HG03342 (cell line): ENCODE results near the gene TSPAN12.

Source experiments
- ATAC-seq: cut with Tn5 transposase; IDR thresholded peaks from one replicate; pipeline ENCODE4 v1.9.1; 2021; ENCODE audit warnings: mild to moderate bottlenecking, moderate library complexity; ENCODE audit not compliant: unreplicated experiment

The TSPAN12 gene

DNA sequence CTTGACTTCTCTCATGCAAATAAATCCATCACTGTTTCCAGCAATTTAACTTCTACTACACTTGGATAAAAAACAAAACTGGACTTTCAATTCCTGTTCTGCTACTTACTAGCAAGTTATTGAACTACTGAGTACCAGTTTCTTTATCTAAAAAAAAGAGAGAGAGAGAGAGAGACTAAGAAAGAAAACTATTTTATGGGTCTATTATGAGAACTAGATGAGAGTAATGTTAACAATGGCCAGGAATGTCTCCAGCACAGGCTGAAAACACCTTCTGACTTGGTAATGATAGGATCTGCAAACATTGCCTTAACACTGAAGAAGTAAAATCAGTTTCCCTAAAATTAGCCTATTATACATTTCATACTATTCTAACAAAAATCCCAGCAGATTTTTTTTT is 5.2 kb downstream of the TSPAN12 start:
- no peak for ATAC-seq

- no peak for ATAC-seq
Observed at GRCh38 chr7:120843109-120843508, 14.8 kb downstream of the TSPAN12 start.

DNA sequence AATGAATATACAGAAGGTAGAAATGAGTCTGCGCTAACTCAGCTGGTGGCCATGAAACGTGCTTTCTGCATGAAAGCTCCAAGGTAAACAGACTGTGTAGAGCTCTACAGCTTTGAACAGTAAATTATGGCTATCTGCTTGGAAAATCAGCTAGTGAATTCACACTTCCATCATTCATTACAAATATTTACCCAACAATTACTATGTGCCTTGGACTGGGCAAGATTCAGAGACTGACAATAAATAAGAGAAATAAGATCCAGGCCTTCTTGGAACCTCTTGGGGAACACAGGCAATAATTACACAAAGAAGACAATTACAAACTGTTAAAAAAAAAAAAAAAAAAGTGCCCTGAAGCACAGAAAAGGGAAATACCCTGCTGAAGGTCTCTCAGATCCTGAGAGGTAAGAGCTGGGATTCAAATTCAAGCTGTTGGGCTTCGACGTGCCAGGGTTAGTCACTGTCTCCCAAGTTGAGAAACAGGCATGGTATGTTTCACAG is 15.8 kb downstream of the TSPAN12 start:
- no peak for ATAC-seq

DNA sequence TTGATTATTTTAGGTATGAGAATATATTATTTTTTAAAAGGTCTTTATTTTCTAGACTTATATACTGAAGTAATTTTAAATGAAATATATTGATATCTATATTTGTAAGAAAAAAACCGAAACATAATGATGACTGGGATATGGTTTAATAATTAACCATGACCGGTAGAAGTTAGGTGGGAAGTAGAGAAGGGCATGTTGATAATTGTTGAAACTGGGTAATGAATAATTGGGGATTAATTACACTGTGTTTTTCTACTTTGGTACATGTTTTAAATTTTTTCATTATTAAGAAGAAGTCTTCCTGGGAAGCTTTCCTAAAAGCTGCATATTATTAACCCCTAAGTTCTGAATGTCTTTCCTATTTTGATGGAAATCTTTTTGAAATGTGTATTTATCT is 16.3 kb downstream of the TSPAN12 start:
- ATAC-seq: no peak

DNA sequence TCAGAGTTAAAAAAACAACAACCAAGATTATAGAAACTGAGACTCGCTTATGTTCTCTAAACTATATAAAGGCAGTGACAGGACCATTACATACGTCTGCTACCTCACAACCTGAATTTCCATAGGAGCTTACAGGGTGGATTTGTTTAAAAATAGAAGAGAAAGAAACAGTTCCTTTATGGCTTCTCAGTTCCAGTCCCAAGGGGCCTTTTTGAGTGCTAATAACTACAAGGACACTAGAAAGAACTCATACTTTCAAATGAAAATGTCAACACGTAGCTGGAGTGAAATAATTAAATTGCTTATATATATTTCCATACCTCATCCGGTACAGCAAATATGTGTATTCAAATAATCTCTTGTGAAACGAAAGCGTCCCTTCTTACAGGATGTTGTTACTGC is 19.7 kb downstream of the TSPAN12 start:
- ATAC-seq: peak; percentile 56

DNA sequence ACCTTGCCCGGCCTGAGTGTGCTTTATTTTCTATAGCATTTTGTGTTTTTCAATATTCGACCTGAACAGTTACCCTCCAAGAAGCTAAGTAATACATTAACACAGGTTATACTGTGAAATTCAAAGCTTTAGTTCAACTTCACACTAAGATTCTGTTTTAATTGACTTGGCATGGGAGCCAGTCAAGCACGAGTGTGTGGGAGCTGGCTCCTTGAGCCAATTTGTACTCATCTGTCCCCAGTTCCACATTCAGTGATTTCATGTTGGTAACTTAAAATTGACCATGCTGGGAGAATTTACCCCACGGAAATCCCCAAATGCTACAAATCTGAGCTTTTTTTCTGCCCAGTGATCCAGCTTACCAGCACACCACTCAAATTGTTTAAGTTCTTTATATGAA is 20.3 kb downstream of the TSPAN12 start:
- no peak for ATAC-seq

DNA sequence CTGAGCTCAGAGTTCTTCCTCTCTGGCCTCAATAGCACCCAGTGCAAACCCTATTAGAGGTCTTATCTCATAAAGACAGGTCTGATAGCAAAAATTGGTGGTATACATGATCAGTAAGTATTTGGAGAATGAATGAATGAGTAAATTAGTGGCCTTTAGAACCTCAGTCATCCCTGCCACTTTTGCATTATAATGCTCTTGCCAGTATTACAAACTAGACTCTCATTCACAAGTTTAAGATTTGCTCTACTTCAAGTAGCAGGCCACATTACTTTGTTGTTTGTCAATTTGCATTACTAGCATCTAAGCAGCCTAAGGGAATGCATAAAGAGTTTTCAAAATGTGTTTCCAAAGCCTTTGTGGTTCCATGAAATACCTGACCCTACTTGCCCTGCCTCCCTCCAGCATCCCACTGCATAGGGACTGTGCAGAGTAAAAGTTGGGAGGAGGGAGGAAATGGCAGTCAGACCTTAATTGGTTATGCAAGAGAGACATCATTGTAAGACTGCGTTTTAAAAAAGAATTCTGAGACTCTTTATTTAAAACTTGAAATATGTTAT is 21.3 kb downstream of the TSPAN12 start:
- ATAC-seq: no peak

- ATAC-seq: no peak
Observed at GRCh38 chr7:120834726-120835125, 23.2 kb downstream of the TSPAN12 start.

GRCh38 chr7:120833546-120833945 is 24.4 kb downstream of the TSPAN12 start:
- no peak for ATAC-seq

- ATAC-seq: no peak
Observed at GRCh38 chr7:120832803-120833202, 25.1 kb downstream of the TSPAN12 start.

- no peak for ATAC-seq
Observed at GRCh38 chr7:120831260-120831659, 26.7 kb downstream of the TSPAN12 start.

DNA sequence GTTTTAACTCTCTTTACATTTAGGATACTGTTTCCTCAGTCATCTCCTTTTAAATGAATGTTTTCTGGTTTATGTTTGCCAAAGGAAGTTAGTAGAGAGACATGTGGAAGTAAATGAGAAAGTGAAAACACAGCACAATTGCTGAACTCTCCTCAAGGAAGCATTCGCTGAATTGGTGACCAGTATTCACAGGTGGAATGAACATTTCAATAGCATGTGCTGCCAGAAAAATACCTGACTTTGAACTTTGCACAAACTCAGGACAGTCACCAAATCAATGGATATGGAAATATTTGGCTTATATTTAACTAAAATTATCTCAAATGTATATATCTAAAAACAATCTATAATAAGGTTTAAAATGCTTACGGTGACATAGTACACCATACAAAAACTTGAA is 28.5 kb downstream of the TSPAN12 start:
- ATAC-seq: no peak

DNA sequence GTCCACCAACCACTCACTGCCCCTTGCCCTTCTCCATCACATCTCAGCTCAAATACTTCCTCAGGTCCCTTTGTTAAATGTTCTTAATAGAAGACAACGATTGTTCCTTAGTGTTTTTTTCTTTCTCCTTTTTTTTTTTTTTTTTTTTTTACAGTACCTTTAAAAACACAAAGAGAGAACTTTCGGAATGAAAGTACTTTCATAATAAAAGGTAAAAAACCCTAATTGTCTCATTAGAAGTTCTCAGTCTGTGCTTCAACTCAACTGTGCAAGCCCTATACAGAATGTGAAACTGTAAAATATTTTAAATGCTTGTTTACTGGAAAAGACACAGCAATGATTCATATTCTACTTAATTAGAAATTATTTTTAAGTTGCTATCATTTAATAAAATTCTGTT is 29.4 kb downstream of the TSPAN12 start:
- ATAC-seq: no peak

DNA sequence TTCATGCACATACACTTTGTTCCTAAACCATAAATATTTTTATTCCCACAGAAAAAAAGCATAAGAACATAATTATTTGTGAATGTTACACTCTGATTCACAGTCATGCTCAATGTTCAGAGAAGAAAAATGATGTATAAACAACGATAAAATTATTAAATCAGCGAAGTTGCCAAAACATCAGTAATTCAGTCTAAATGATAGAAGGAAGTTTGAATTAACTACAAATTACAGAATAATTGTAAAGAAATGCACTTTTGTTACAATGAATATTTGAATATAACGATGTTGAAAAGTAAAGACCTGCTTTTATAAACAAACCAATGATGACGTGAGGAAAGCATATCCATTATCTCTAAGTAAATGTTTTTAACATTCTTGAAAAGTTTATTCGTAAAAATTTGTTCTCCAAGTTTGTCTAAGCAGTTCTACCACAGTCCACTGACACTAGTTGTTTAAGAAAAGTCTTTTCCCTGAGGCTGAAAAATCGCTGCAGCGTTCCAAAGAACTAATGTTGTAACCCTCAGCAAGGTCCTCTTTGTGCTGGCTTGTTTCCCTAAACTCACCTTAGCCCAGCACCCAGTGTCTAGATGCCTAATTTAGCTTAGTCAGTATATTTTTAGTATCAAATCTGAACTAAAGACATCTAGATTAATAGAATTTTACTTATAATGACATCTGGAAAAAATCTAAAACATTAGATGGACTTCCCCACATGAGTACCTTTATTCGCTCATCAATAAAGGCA is 30.4 kb downstream of the TSPAN12 start:
- no peak for ATAC-seq

DNA sequence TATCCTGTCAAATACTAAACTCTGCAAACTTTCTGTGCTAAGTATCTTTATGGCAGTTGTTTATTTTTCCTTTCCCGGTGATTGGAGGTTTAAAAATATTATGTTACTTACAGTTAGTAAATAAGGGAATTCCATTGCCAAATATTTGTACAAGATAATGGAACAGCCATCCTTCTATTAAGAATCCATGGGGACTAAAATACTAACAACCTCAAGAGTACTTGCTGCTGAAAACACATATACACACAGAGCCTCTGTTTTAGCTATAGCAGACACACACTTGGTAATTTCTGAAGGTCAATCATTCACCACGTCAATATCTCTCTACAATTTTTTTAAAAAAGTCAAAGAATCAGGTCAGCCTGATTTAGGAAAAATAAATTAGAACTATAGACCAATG is 32.4 kb downstream of the TSPAN12 start:
- no peak for ATAC-seq

- no peak for ATAC-seq
Observed at GRCh38 chr7:120825152-120825551, 32.8 kb downstream of the TSPAN12 start.

DNA sequence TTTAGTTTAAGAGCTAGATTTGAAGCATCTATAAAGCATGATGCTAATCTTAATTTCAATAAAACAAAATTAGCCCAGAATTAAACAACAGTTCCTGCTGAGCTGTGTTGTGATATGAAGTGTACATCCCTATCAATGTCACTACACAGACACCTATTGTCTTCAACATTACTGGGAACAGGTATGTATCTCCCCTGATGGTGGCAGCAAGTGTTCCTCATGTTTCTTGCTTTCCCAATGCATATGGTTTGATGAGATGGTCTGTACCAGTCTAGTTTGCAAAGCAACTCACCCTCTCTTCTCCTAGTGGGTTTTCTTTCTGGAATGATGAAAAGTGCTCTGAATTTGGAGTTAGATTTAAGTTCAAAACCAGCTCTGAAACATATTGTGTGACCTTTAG is 38.1 kb downstream of the TSPAN12 start:
- ATAC-seq: no peak

DNA sequence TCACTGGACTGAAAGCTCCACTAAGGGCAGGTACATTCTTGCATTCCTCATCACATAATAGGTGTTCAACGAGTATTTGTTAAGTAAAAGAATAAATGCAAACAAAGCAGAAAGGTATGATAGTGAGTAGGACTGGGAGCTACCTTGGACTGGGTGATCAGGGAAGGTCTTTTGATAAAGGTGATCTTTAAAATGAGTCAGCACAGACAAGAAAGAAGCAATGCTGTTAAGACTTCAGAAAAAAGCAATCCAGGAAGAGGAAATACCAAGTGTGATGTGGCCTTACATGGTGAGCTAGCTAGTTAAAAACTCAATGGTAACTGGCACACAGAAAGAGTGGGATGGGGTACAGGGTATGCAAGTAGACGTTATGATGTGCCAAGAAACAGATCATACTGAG is 40.1 kb downstream of the TSPAN12 start:
- ATAC-seq: no peak

DNA sequence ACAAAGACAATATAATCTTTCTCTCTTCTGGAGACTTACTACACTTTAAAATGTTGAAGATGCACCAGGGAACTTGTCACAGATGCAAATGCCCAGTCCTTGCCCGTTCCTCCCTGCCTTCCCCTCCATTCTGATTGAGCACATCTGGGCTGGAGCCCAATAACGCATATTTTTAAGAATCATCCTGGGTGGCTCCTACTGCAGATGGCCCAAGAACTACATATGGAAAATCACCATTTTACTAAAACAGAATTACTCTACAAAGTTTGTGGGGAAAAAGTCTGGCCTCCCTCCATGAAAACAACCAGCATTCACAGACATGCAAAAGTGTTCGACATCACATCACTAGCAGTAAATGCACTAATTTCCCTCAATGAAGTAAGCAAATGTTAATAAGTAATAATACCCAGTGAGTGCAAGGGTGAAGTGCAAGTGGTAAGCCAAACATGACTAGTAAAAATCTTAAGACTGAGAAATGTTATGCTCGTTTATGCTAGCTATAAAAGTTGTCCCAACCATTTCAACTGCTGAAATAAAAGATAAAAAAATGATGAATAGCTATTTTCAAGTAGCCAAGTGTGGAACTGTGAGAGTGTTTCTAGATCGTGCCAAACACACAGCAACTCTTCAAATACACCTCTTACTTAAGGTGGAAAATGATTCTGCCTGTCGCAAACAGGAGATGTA is 43.5 kb downstream of the TSPAN12 start:
- no peak for ATAC-seq

- ATAC-seq: no peak
Observed at GRCh38 chr7:120813546-120814252, 44.2 kb downstream of the TSPAN12 start.

DNA sequence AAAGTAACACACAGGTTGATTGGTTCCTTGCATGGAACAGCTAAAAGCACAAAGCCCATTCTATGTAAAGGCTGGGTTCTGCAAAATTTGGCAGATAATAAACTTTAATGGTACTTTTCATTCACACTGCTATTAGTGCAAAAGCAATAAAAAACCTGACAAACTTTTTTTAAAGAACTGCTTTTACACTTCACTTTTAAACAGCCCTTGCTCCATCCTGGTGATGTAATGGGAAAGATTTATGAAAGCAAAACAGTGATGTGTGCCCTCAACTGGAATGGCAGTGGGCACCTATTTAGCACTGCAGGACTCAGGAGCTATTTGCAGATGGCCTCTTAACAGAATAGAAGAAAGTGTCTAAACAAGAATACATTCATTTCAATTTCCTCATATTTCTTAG is 44.9 kb downstream of the TSPAN12 start:
- no peak for ATAC-seq

- ATAC-seq: no peak
Observed at GRCh38 chr7:120809260-120809659, 48.7 kb downstream of the TSPAN12 start.
